GM19043 (cell line): ENCODE data around the gene OAS3.
"Not testable (repeated sequence)": the region's sequence is repeated elsewhere in the genome, so short reads cannot be mapped to it uniquely, and the experiment has no call there.

Experiments used
- ATAC-seq: cut with Tn5 transposase; IDR thresholded peaks from one replicate; pipeline ENCODE4 v1.9.1; 2021; ENCODE audit warnings: low read depth; ENCODE audit not compliant: unreplicated experiment

The OAS3 gene

GRCh38 chr12:112950701-112951100 lies 12.4 kb downstream of the OAS3 start:
- no peak for ATAC-seq

GRCh38 chr12:112957125-112957524 lies 18.9 kb downstream of the OAS3 start:
- ATAC-seq: not testable (repeated sequence)

- ATAC-seq: no peak
Measured at GRCh38 chr12:112961074-112961473, 22.8 kb downstream of the OAS3 start.

- ATAC-seq: no peak
Measured at GRCh38 chr12:112961536-112961935, 23.3 kb downstream of the OAS3 start.

GRCh38 chr12:112962561-112962960 lies 24.3 kb downstream of the OAS3 start:
- ATAC-seq: no peak

DNA sequence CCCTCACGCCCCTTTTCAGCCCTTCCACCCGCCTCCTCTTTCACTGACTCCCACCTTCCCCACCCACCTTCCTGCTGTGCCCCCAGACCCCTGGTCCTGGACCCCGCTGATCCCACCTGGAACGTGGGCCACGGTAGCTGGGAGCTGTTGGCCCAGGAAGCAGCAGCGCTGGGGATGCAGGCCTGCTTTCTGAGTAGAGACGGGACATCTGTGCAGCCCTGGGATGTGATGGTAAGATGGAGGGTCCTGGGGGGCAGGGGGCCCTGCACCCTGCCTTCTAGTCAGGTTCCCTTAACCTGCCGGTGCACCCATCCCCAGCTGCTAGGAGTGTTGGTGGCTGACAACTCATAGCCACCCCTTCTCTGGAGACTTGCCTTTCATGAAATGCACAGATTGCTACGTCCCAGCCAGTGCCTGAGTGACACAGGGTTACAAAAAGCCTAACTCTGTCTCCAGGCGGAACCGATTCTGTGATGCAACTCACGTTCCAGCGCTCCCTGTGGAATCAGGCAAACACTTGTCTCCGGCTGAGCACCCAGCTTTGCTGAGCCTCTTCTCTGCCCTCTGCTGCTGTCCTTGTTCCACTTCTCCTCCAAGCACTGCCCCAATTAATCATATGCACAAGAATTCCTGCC lies 25.1 kb downstream of the OAS3 start:
- no peak for ATAC-seq

GRCh38 chr12:112964067-112964670 lies 25.9 kb downstream of the OAS3 start:
- no peak for ATAC-seq

DNA sequence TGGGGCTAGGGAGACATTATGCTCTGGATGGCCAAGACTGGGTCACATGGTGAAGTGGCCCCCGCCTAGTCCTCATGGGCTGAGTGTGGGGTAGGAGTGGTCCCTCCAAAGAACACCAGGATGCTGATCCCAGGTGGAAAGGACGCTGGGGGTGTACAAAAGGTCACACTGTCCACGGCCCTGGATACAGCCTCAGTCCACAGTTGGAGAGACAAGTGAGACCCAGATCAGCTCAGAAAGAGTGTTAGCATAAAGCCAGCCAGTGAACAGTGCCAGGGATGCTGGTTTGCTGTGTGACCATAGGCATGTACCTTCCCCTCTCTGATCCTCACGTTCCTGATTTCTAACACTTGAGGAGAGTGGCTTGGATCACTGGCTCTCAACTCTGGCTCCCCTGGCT lies 26.6 kb downstream of the OAS3 start:
- no peak for ATAC-seq

DNA sequence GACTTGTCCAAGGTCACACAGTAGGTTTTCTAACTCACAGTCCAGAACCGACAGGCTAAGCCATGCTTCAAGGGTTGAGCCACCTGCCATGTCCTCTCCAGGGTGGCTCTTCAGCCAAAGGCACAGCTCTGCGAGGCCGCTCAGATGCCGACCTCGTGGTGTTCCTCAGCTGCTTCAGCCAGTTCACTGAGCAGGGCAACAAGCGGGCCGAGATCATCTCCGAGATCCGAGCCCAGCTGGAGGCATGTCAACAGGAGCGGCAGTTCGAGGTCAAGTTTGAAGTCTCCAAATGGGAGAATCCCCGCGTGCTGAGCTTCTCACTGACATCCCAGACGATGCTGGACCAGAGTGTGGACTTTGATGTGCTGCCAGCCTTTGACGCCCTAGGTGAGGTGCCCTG lies 27.4 kb downstream of the OAS3 start:
- ATAC-seq: no peak

- no peak for ATAC-seq
Measured at GRCh38 chr12:112967306-112967705, 29.0 kb downstream of the OAS3 start.

- ATAC-seq: no peak
Measured at GRCh38 chr12:112967858-112968257, 29.6 kb downstream of the OAS3 start.

- ATAC-seq: no peak
Measured at GRCh38 chr12:112969547-112970306, 31.5 kb downstream of the OAS3 start.

DNA sequence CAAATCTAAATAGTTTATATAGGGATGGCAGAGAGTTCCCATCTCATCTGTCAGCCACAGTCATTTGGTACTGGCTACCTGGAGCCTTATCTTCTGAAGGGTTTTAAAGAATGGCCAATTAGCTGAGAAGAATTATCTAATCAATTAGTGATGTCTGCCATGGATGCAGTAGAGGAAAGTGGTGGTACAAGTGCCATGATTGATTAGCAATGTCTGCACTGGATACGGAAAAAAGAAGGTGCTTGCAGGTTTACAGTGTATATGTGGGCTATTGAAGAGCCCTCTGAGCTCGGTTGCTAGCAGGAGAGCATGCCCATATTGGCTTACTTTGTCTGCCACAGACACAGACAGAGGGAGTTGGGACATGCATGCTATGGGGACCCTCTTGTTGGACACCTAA lies 32.1 kb downstream of the OAS3 start:
- no peak for ATAC-seq

GRCh38 chr12:112971248-112971647 lies 33.0 kb downstream of the OAS3 start:
- ATAC-seq: no peak

DNA sequence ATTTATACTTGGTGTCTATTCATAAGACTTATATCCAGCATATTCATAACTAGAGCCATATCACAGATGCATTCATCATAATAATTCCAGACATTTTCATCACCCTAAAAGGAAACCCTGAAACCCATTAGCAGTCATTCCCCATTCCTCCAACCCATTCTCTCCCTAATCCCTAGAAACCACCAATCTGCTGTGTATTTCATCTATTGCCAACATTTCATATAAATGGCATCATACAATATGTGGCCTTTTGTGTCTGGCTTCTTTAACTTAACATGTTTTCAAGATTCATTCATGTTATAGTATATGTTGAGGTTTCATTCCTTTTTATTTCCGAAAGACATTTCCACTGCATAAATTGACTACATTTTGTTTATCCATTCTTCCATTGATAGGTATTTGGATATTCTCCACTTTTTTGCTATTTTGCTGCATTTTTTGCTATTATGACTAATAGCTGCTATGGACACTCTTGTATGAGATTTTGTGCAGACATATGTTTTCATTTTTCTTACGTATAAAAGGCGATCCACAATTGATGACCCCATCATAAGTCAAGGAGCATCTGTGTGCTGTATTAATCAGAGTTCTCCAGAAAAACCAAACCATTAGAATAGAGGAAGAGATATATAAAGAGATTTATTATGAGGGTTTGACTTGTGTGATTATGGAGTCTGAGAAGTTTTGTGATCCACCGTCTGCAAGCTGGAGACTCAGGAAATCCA lies 34.9 kb downstream of the OAS3 start:
- ATAC-seq: no peak

- no peak for ATAC-seq
Measured at GRCh38 chr12:112973818-112974231, 35.6 kb downstream of the OAS3 start.

DNA sequence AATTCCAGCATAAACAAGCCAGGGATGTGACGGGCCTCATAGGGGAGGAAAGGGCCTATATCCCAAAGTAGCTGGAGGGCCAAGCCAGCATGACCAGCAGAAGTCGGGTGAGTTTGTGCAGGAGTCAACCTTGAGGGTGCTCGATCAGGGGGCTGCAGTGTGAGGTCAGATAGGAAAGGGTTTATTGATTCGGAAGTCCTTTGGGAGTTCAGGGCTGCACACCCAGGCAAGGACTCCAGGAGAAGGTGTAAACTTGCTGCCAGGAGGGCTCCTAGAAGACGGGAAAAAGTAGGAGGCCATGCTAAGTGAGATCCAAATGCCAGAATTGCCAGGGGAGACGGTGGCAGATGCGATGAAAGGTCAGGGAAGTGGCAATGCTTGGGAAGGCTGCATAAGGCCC lies 36.6 kb downstream of the OAS3 start:
- no peak for ATAC-seq

DNA sequence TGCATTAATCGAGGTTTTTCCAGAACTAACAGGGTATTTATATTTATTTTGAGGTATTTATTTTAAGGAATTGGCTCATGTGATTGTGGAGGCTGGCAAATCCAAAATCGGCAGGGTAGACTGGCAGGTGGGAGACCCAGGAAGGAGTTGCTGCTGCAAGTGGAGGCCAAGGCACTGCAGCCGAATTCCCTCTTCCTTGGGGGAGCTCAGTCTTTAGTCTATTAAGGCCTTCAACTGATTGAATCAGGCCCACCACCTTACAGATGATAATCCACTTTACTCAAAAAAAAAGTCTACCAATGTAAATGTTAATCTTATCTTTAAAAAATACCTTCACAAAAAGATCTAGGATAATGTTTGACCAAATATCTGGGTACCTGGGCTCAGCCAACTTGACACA lies 38.9 kb downstream of the OAS3 start:
- no peak for ATAC-seq

DNA sequence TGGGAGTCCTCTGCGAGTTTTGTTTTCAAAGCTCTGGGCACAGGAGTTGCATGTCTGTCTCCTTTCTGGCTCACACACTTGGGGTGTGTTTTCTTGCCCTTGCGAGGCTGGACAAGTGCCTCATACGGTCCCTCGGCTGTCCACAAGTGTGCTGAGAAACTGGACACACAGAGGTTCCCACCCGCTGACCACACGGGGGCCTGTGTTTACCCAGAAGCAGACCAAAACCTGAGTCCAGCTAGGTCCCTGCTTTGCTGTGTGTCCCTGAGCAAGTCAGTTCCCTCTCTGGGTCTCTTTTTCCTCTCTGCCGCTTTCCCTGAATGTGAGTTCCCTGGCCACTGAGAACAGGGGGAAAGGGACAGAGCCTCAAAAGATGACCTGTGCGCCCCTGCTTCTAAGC lies 39.4 kb downstream of the OAS3 start:
- ATAC-seq: no peak

DNA sequence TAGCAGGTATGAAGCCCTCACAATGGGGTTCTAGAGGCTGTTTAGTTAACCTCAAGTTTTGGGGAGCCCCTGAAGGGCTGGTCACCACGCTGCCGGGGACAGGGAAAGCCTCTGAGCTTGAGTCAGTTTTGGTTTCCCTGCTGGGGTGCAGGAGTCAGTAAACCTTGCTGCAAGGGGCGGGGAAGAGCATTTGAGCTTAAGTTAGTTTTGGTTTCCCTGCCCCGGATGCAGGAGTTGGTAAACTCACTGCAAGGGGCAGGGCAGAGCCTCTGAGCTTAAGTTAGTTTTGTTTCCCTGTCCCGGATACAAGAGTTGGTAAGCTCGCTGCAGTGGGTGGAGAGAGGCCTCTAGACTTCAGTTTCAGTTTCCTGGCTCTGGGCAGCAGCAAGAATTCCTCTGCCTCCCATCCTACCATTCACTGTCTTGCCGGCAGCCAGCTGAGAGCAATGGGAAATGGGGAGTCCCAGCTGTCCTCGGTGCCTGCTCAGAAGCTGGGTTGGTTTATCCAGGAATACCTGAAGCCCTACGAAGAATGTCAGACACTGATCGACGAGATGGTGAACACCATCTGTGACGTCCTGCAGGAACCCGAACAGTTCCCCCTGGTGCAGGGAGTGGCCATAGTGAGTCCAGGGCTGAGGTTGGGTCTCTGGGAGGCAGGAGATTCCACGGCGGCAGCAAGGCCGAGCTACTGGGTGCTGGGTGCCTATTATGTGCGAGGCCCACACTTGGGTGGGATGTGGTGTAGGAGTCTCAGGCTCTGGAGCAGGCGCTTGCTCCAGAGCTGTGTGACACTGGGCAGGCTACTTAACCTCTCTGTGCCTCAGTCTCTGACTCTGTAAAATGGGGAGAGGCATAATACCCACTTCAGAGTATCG lies 40.1 kb downstream of the OAS3 start, which contains the start of gene OAS2:
Gene OAS2, plus strand, starts transcription at position 357 of the 878 bp plus-strand sequence. Its CDS starts 90 bp downstream, at position 447.
- peak; percentile 86 for ATAC-seq
